ENCODE measurements around the gene AP1S1.

- TF ChIP-seq POLR2A (IDR thresholded peaks at IDR 0.05; ENCODE audit: low read length) (no peak), GATA1 (IDR thresholded peaks at IDR 0.05; ENCODE audit: low read depth, low read length) (no peak)
Measured at GRCh38 chr7:101200862-101201599, 46.8 kb downstream of the AP1S1 start, which contains the start of gene MOGAT3.
